Measurements from ENCODE around the gene NGLY1. TPM values are rescaled to one million over a fixed set of nuclear protein-coding genes. Genes with fewer than 3 reads are reported as not detected.

NGLY1 gene
- total RNA-seq, 1 experiment from 2014 or later = 27.0 TPM

DNA sequence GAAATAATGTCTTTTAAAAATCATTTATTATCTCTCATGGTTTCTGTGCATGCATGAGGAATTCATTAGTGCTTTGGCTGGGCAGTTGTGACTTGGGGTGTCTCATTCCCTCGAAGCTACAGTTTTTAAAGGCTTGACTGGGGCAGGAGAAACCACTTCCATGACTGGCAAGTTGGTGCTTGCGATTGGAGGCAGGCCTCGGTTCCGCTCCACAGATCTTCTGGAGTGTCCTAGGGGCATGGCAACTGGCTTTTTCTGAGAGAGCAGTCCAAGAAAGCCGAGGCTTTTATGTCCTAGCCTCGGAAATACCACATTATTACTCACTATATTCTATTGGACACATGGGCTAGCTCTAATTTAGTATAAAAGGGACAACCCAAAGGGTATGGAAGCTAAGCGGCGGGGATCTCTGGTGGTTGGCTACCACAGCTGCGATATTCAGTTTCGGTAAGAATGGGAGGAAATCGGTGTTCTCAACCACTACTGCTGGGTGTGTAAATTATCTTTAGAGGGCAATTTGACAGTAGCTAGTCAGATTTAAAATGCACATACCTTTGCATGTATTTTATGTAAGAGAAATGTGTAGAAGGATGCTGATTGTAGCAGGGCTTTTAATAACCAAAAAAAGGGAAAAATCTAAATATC is 69.8 kb downstream of the NGLY1 start:
- Histone ChIP-seq H4K91ac (ENCODE audit: insufficient read length, low read depth, low read length) (no peak overlapping the region), H3T11ph (ENCODE audit: low read length) (no peak overlapping the region), H4K5ac (ENCODE audit: insufficient read length, low read depth, low read length) (no peak overlapping the region), H3K4ac (ENCODE audit: low read depth, low read length) (no peak overlapping the region), H4K8ac (replicated peaks; ENCODE audit: insufficient read length, low read depth, low read length) (no peak overlapping the region), H3K9ac (ENCODE audit: extremely low read depth, insufficient read length, low read length) (no peak overlapping the region), H3K27ac (ENCODE audit: insufficient read length, low read depth, low read length) (no peak overlapping the region), H2BK12ac (ENCODE audit: insufficient read length, low read depth, low read length) (no peak overlapping the region), H3K23ac (ENCODE audit: insufficient read length, low read depth, low read length) (no peak overlapping the region), H3K4me1 (ENCODE audit: insufficient read depth, low read length) (no peaks in the 10 kb centered on the region), H3K79me1 (ENCODE audit: insufficient read depth, low read depth, low read length, poor library complexity, severe bottlenecking) (no peaks in the 10 kb centered on the region), H2AFZ (ENCODE audit: low read length) (no peak overlapping the region), H2BK15ac (ENCODE audit: low read depth, low read length) (no peak overlapping the region), H2BK120ac (ENCODE audit: low read depth, low read length, poor library complexity, severe bottlenecking) (no peak overlapping the region), H3K18ac (ENCODE audit: insufficient read length, low read depth, low read length) (no peak overlapping the region), H3K79me2 (ENCODE audit: insufficient read depth, low read length) (no peaks in the 10 kb centered on the region), H3K23me2 (ENCODE audit: insufficient read length, low read depth, low read length, poor library complexity, severe bottlenecking) (no peaks in the 10 kb centered on the region), H2AK5ac (ENCODE audit: insufficient read length, low read length) (no peak overlapping the region), H3K14ac (ENCODE audit: insufficient read depth, low read length) (no peak overlapping the region), H2BK20ac (ENCODE audit: low read depth, low read length, poor library complexity, severe bottlenecking) (no peak overlapping the region), H2BK5ac (ENCODE audit: insufficient read length, low read length) (no peak overlapping the region), H3K4me2 (ENCODE audit: insufficient read depth, insufficient read length, low read length) (no peak overlapping the region), H3K9me3 (ENCODE audit: control insufficient read depth, low read depth, low read length) (no peaks in the 10 kb centered on the region), H4K20me1 (ENCODE audit: control insufficient read depth, insufficient read depth, insufficient read length) (no peaks in the 10 kb centered on the region), H3K56ac (ENCODE audit: insufficient read length, low read depth, low read length) (no peak overlapping the region), H3K27me3 (ENCODE audit: insufficient read depth, low read length) (no peaks in the 10 kb centered on the region)
- no peak for DNase-seq
- TF ChIP-seq, protein P1, sequence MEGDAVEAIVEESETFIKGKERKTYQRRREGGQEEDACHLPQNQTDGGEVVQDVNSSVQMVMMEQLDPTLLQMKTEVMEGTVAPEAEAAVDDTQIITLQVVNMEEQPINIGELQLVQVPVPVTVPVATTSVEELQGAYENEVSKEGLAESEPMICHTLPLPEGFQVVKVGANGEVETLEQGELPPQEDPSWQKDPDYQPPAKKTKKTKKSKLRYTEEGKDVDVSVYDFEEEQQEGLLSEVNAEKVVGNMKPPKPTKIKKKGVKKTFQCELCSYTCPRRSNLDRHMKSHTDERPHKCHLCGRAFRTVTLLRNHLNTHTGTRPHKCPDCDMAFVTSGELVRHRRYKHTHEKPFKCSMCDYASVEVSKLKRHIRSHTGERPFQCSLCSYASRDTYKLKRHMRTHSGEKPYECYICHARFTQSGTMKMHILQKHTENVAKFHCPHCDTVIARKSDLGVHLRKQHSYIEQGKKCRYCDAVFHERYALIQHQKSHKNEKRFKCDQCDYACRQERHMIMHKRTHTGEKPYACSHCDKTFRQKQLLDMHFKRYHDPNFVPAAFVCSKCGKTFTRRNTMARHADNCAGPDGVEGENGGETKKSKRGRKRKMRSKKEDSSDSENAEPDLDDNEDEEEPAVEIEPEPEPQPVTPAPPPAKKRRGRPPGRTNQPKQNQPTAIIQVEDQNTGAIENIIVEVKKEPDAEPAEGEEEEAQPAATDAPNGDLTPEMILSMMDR (conservative IDR thresholded peaks at IDR 0.05) = no peak
- H3K27me3 Mint-ChIP-seq (ENCODE audit: low read depth) = no peaks in the 10 kb centered on the region; the same call in 1 of the 2 replicates
- peak overlapping the region in 1 of 3 experiments; percentile 49; a peak in 1 of 7 replicates for H3K27ac Mint-ChIP-seq
- H3K4me1 Mint-ChIP-seq = no peaks in the 10 kb centered on the region
- peaks cover 0 to 7% of the 10 kb centered on the region in 2 experiments; a peak in 2 of 5 replicates for H3K9me3 Mint-ChIP-seq
- H3K4me3 Mint-ChIP-seq = no peak overlapping the region
- no CpG with 5 or more reads among the region's 11 CpGs for WGBS (ENCODE audit: extremely low coverage, insufficient read length, low lambda C conversion rate)
- peaks cover 2 to 4% (median 3%) of the 10 kb centered on the region in 3 experiments; a peak in 3 of 7 replicates for H3K36me3 Mint-ChIP-seq (ENCODE audit: insufficient read depth in 1 of 3, low read depth in 3 of 3)
